GM19468 (cell line): Measurements from ENCODE around the gene SLC44A2.
"Not testable (repeated sequence)": the region's sequence is repeated elsewhere in the genome, so short reads cannot be mapped to it uniquely, and the experiment has no call there.

Experiments used
- ATAC-seq: cut with Tn5 transposase; IDR thresholded peaks from one replicate; pipeline ENCODE4 v1.9.1; 2021; ENCODE audit warnings: mild to moderate bottlenecking, moderate library complexity, moderate number of reproducible peaks; ENCODE audit not compliant: unreplicated experiment; ENCODE audit errors: extremely low read depth

The SLC44A2 gene

DNA sequence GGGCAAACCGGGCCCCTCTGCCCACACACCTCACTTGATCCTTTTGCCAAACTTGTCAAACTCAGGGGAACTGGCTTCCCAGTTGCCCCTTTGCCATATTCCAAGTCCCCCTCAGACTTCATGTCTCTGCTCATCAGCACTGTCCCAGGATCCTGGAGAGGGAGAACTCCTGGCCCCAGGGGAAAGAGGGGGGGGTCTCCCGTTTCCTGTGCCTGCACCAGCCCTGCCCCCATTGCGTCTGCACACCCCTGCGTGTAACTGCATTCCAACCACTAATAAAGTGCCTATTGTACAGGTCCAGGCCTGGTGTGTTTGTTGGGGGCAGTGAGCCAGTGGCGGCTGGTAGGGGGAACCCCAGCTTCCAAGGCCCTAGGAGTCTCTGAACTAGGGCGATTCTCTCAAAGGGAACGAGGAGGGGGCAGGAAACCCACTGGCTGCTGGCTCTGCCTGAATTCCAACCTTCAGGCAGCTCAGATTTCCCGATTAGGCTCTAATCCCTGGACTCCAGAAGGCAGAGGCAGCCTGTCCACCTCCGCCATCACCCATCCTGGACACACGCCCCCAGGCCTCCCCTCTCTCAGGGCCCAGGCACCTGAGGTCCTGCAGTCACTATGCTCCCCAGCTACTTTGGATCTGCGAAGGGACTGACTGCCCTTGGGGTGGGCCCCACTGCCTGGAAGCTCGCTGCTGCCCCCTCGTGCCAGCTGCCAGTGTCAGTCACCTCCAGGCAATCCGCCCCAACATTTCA is 19.1 kb downstream of the SLC44A2 start:
- ATAC-seq: no peak

DNA sequence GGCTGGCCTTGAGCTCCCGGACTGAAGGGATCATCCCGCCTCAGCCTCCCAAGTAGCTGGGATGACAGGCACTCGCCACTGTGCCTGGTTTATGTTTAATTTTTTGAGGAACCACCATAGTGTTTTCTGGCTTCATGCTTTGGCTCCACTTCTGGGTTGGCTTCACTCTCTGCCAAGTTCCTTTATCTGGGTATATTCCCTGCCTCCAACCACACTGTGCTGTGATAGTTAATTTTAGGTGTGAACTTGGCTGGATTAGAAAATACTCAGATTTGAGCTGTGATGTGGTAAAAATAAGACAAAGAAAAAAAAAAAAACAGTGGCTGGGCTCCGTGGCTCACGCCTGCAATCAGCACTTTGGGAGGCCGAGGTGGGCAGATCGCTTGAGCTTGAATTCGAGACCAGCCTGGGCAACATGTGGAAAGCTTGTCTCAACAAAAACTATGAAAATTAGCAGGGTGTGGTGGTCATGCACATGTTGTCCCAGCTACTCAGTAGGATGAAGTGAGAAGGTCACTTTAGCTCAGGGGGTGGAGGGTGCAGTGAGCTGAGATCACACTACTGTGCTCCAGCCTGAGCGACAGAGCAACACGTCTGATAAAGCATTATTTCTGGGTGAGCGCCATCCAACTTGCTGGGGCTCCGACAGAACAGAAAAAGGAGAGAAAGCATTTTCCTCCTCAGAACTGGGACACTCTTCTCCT is 21.3 kb downstream of the SLC44A2 start:
- no peak for ATAC-seq

DNA sequence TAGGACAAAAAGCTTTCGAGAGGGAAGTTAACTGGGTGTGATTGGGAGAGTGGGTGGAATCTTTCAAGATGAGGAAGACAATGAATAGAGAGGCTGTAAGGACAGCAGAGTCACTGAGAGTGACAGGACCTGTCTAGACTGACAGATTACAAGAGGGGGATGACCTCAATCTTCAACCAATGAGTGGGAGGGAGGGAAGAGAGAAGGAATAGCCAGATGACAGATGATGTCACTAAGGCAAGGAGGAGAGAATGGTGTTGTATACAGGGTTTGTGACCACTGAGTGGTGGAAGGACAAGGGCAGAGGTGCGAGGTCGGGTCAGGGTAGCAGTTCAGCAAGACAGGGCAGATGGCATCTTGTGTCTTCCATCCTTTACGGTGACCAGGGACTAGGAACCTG is 23.0 kb downstream of the SLC44A2 start:
- ATAC-seq: no peak

DNA sequence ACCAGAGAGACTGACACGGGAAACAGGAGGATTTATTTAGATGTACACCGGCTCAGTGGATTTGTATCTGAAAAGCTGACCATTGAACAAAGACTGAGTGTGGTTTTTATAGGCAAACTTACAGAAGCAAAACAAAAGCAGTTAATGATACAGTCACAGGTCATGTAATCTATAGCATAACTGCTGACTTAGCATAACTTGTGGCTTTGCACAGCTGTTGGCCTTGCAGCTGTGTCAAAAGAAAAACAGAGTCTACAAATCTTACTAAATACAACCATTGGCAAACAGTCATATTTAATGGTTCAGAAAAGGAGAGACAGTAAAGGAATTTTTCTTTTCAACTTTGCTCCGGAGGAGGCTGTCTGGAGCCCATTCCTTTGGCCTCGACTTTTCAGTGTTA is 26.5 kb downstream of the SLC44A2 start:
- ATAC-seq: no peak

DNA sequence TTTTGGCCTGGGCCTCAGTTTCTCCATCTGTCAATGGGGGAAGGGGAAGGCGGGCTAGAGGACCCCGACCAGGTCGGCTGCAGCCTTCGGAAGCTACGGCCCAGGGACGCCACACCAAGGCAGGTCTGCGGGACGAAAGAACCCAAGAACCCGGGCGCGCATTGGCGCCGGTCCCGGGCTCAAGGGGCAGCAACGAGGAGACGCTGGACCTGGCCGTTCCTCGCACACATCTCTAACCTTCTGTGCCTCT is 28.1 kb downstream of the SLC44A2 start:
- no peak for ATAC-seq

DNA sequence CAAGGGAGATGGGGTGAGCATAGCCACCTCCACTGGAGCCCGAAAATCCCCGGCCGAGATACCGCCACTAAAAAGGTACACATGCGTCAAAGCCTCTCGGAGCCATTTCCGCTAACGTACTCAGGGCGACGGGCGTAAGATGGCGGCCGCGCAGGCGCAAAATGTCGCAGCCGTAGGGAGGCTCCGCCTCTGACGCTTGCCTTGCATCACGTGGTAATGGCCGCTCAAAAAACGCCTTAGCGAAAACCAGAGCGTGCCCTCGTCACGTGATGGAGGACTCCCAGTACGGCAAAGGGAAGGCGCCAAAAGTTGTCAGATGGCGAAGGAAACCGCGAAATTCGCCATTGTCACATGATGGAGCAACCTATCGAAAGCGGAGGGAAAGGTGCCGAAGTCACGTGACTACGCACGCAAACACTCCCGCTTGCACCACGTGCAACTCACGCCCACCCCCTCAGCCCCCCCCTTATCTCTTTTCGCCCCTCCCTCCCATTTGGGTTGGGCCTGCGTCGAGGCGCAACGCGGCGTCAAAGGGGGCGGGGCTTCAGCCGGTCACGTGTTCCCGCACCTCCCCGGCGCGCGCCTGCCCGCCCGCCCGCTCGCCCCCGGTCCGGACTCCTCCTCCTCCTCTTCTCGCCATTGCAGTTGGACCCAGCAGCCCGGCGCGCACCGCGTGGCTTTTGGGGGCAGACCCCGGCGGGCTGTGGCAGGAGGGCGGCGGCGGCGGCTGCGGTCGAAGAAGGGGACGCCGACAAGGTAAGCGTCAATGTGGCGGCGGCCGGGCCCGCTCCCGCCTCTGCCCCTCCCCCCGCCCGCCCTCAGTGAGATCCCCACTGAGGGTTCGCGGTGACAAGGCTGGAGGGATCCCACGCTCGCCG is 28.6 kb downstream of the SLC44A2 start, which contains the start of gene ILF3:
TSS of gene ILF3 (plus strand) at position 615 of the 878 bp plus-strand sequence. CDS start 16,260 bp downstream, outside the sequence.
- ATAC-seq: peak; percentile 84

DNA sequence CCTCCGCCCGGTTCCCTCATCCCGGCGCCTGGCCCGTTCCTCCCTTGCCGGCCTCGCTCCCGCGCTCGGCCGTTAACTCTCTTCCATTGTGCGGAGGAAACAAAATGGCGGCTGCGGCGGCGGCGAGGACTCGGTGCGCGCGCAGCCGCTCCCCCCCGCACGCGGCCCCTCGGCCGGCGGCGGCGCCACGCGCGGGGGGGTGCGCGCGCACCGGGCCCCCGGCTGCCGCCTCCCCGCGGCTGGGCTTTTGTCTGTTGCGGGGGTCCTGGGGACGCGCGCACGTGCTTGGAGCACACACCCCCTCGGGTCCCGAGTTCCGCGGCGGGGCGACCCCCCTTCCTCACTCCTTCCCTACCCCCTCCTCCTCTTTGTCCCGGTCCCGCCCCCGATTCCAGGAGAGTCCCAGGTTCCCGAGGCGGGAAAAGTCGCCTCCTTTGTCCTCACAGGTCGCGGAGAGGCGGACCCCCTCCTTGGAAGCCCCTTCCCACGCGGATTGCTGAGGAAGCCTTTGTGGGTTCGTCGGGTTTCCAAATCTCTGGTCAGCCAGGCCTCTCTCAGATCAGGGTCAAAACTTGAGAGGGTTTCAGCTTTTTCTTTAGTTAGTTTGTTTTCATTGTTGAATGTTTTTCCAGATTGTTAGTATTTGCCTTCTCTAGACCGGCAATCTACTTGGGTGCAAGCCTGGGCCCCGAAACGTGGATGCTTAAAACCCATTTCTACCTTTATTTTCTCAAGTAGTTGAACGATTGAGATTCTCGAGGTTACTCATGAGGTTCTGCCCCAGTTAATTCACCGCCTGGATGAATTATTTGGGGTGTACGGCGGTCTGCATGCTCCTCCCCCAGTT is 29.5 kb downstream of the SLC44A2 start:
- no peak for ATAC-seq

DNA sequence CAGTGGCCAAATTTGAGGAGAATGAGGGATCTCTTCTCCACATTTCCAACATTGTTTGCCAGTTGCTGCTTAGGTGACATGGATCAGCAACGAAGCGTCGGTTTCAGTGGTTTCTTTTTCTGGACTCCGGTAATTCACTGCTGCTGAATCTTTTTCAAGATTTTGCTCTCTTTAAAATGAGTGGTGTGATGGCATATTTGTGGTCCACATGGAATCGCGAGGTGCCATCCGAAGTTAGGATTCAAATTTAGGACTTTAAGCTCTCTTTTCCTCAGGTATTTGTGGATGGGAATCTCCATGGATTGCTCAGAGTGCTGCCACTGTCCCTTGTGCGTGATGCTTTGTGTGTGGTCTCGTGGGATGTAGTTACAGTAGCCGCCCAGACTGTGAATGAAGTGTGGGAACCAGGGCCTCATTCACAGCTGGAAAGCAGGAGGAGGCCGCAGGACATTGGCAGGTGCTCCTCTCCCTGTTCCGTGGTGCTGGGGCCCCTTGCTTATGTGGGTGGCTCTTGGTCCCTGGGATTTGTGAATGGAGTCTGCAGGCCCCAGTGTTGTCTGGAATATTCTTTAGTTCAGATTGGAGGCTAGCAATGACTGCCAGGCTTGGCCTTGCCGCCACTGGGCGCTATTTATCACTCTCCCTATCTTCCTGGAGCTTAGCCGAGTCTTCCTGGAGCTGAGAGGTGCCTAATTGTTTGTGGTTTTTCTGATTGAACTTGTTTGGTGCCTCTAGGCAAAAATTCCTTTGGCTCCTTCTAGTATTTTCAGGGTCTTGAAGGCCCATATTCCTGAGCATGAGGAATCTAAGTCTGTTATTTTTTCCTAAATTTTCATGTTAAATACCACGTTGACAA is 30.3 kb downstream of the SLC44A2 start:
- no peak for ATAC-seq

DNA sequence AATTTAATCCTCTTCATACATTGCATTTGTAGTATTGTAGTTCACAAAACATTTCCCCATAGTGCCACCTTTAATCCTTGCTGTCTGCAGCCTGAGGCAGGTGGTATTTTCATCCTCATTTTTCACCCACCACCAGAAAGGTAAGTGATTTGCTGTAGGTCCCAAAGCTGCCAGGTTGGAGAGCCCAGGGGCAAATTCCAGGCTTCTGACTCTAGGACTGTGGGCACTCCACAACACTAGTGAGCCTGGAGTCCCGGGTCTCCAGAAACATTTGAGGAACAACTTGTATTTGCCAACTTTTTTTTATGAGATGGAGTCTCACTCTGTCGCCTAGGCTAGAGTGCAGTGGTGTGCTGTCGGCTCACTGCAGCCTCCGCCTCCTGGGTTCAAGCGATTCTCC is 35.0 kb downstream of the SLC44A2 start:
- no peak for ATAC-seq

DNA sequence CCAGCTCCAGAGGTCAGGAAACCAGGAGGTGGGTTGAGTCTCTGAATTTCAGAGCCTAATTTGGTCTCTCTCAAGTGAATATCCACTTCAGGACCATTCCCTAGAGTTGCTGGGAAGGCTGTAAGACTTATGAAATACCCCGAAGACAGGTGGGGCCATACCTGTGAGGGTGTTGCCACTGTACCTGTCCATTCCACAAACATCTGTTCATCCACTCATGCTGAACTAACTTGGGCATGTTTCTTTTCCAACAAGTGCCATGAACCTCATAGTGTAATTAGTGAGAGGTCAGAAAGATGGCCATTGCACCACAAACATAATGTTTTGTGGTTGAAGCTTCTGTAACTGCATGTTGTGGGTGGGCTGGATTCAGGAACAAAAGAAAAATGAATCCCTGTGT is 36.6 kb downstream of the SLC44A2 start:
- ATAC-seq: no peak

DNA sequence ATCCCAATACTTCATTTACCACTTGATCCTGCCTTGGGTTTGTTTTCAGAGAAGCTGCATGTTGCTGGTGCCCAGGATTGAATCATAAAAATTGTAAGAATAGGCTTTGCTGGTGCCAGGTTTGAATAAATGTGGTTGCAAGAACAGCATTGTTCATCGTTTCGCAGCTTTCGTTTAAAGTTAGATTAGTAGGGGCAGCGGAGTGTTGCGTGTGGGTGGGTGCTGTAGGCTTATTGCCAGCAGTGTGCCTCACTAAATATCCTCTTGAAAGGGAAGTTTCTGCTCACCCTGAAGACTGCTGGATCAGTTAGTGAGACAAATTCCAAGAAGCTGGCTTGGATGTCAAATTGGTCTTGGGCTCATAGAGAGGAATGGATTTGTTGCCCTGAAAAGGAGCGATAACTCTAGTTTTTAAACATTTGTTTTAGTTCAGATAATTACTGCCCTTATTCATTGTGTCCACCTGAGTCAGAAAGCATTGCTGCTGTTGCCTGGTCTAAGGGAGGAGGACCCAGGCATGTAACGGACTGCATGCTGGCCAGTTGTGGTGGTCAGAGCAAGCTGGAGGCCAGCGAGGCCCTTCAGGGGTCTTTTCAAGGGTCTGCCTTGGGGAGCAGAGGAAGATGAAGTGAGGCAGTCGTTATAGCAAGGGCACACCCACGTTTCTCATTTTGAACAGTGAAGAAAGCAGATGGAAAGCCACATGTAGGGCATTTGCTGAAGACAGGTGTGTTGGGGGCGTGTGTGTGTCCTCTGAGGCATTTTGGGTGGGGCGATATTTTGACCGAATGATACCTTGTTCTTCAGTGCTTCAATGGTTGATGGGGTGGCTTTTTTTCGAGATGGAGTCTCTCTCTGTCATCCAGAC is 37.3 kb downstream of the SLC44A2 start:
- ATAC-seq: no peak

DNA sequence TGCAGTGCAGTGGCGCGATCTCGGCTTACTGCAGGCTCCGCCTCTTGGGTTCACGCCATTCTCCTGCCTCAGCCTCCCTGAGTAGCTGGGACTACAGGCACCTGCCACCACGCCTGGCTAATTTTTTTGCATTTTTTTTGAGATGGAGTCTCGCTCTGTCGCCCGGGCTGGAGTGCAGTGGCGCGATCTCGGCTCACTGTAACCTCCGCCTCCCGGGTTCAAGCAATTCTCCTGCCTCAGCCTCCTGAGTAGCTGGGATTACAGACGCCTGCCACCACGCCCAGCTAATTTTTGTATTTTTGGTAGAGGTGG is 37.9 kb downstream of the SLC44A2 start:
- ATAC-seq: not testable (repeated sequence)

DNA sequence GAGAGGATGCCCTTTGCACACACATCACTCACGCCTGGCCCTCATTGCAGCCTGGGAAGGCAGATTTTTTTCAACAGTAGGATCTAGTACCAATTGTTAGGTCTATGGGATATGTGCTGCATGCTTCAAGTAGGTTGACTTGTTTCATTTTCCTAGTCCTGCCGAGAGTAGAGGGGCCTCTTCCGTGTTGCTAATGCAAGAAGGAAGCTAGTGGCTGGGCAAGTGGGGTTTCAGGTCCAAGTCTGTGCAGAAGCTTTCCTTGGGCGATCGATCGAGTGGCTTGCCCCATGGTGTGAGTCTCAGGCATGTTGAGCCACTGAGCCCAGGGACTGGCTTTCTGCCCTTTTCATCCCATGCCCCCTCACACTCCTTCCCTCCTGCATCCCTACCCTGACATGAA is 42.5 kb downstream of the SLC44A2 start:
- ATAC-seq: no peak

DNA sequence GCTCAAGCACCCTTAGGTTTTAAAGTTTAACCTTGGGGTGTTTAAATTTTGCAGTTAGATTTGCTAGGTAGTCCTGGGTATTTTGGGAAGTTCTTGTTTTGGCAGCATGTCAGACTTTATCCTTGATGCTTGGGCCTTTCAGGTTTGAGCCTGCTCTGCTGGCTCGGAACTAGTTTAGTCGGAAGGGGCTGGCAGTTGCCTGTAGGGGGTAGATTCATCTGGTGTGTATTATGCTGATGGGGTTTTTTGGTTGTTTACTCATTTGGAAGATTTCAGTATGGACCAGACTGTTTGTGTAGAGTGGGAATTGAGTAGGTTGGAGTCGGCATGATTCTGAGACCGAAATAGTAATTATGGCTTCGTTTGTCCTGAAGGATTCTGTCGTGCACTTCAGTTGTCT is 43.9 kb downstream of the SLC44A2 start:
- ATAC-seq: no peak

DNA sequence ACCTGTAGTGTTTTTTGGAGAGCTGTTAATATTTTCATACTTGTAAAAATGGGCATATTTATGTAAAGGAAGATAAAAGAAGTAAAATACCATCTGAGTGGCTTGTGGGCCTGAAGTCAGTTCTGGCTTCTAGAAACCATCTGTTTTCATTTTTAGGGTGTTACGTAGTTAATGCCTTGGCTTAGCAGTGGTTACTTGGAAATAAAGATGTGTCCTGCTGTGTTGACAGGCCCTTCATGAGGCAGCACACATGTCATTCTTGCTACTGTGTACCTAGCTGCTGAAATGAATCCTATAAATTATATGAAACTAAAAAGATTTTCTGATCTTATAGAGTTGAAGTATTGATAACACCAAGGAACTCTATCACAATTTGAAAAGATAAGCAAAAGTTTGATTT is 44.8 kb downstream of the SLC44A2 start:
- no peak for ATAC-seq

DNA sequence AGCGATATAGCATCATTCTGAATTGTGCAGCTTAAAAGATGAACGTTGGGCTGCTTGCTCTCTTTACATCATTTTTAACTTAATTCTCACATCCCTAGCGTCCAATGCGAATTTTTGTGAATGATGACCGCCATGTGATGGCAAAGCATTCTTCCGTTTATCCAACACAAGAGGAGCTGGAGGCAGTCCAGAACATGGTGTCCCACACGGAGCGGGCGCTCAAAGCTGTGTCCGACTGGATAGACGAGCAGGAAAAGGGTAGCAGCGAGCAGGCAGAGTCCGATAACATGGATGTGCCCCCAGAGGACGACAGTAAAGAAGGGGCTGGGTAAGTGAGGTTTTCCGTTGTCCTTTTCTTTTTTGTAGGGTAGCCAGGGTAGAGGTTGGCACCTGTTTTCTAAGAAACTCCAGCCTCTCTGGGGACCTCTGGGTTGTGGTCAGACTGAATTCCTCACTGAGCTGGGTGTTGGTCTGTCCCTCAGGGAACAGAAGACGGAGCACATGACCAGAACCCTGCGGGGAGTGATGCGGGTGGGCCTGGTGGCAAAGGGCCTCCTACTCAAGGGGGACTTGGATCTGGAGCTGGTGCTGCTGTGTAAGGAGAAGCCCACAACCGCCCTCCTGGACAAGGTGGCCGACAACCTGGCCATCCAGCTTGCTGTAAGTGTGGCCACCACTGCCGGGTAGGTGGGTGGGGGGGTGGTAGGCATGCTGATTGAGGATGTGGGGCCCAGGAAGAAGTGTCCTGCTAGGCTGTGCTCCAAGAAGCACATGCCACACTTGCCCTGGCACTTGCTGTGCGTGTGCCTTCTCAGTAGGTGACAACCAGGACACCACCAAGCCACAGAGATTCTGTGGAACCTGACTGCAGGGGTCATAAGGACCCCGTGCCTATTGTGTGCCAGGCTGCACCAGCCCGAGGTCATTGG is 45.8 kb downstream of the SLC44A2 start:
- no peak for ATAC-seq

DNA sequence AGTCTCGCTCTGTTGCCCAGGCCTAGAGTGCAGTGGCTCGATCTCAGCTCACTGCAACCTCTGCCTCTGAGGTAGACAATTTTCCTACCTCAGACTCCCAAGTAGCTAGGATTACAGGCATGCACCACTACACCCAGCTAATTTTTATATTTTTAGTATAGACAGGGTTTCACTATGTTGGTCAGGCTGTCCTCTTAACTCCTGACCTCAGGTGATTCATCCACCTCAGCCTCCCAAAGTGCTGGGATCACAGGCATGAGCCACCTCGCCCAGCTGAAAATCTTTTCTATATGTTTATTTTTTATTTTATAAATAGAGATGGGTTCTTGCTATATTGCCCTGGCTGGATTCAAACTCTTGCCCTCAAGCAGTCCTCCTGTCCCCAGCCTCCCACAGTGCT is 46.6 kb downstream of the SLC44A2 start:
- ATAC-seq: not testable (repeated sequence)
